HUES6 (cell line): ENCODE data around the gene MT1A.

Experiments
- H3K27ac ChIP-seq: 2 replicates; pipeline ENCODE4 v1.7.0; 2013; ENCODE audit warnings: low read depth, mild to moderate bottlenecking, low read length, inconsistent platforms
- H3K27me3 ChIP-seq: 2 replicates; pipeline ENCODE4 v1.6.1; 2013; ENCODE audit warnings: low read length; ENCODE audit not compliant: control insufficient read depth, insufficient read depth
- H3K36me3 ChIP-seq: 2 replicates; pipeline ENCODE4 v1.6.1; 2013; ENCODE audit warnings: low read length; ENCODE audit not compliant: control insufficient read depth, insufficient read depth
- H3K4me1 ChIP-seq: 2 replicates; pipeline ENCODE4 v1.6.1; 2013; ENCODE audit warnings: low read length; ENCODE audit not compliant: control insufficient read depth, insufficient read depth
- H3K4me3 ChIP-seq: 2 replicates; pipeline ENCODE4 v1.5.1; 2013; ENCODE audit warnings: low read depth, low read length
- H3K9ac ChIP-seq: one replicate; pipeline ENCODE4 v1.6.1; 2013; ENCODE audit warnings: mild to moderate bottlenecking, low read length
- H3K9me3 ChIP-seq: 2 replicates; pipeline ENCODE4 v1.6.1; 2013; ENCODE audit warnings: low read depth, low read length; ENCODE audit not compliant: control insufficient read depth, insufficient read depth

MT1A gene

DNA sequence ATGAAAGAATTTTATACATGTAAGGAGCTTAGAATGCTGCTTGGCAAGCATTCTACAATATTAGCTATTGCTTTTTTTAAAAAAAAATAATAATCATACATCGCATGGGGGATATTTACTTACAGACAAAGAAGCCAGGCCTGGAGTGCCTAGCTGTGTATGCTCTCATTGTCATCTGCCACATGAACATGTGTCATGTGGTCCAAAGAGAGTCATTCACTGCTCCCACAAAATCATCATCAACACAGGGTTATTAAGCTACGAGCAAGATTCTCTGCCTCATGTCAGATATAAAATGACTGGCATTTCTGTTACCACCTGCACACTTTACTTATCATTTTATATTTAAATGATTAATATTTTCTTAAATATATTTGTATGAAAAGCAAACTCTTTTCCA is 14.8 kb upstream of the MT1A start:
- peaks cover 33% of the 10 kb centered on the region for H3K4me1 ChIP-seq
- no peak overlapping the region for H3K4me3 ChIP-seq
- H3K9me3 ChIP-seq, result peaks cover 4% of the 10 kb centered on the region; the same call in 1 of the 2 replicates
- H3K9ac ChIP-seq, result no peak overlapping the region
- peaks cover 76% of the 10 kb centered on the region for H3K27me3 ChIP-seq
- no peaks in the 10 kb centered on the region for H3K36me3 ChIP-seq
- H3K27ac ChIP-seq, result no peak overlapping the region

DNA sequence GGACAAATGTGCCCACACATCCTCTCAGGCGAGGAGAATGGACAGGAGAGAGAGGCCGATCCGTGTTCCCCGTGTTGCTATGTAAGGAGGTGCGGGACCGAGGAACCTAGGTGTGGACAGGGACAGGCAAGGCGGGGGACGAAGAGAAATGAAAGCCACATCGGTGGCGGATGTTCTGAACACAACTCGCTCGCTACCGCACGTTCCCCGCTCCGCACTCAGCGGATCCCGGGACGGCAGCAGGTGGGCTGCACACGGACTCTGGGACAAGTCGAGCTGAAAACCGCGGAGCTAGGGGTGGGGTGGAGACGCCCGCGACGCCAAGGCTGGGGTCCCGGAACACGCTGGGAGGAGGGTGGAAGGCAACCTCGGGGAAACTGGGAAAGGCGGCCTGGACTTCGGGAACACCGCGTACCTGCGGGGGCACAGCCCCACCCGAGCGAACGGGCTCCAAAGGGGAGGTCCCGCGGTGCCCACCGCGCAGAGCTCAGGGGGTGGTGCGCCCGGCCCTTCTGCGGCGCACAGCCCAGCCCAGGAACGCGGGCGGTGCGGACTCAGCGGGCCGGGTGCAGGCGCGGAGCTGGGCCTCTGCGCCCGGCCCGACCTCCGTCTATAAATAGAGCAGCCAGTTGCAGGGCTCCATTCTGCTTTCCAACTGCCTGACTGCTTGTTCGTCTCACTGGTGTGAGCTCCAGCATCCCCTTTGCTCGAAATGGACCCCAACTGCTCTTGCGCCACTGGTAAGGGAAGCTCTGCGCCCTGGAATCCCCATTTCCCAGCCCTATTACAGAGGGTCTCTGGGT is 13.1 kb upstream of the MT1A start, which contains the start of gene MT1E:
MT1E (plus strand) TSS at position 642 of the 803 bp plus-strand sequence; CDS start at position 713, 71 bp downstream.
- H3K27ac ChIP-seq, result no peak within 1 kb of the TSS
- H3K36me3 ChIP-seq, result no peaks in the 10 kb centered on the region
- H3K27me3 ChIP-seq, result peaks cover 76% of the 10 kb centered on the region
- H3K4me1 ChIP-seq, result peaks cover 33% of the 10 kb centered on the region
- H3K4me3 ChIP-seq, result peak within 1 kb of the TSS; percentile 68
- H3K9ac ChIP-seq, result peak within 1 kb of the TSS; percentile 60
- H3K9me3 ChIP-seq, result peaks cover 4% of the 10 kb centered on the region; the same call in 1 of the 2 replicates

DNA sequence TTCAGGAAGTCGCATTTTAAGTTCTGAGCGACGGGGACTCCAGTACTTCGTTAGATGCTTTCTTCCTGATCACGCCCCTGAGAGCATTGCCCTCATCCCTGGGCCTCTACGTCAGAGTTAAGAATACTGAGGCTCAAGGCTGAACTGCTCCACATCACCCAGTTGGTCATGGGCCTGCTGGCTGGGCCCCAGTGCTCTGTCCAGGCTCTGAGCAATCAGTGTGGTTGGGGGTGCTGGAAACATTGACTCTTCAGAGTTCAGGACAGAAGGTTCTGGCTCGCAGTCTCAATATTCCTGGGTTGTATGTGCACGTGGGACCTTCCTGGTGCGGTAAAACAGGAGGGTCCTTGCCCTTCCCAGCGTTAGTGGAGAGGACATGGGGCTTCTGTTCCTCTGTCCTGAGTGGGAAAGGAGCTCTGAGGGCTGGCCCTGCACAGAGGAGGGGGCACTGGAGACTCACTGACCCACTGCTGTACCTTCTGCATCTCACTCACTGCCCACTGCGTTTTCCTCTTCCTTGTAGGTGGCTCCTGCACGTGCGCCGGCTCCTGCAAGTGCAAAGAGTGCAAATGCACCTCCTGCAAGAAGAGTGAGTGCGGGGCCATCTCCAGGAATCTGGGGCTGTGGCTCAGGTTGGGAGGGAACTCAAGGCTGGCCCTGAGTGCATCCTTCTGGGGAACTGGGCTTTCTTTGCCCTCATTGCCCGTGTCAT is 12.4 kb upstream of the MT1A start:
- peaks cover 33% of the 10 kb centered on the region for H3K4me1 ChIP-seq
- H3K36me3 ChIP-seq, result no peaks in the 10 kb centered on the region
- H3K9me3 ChIP-seq, result peaks cover 4% of the 10 kb centered on the region; the same call in 1 of the 2 replicates
- H3K4me3 ChIP-seq, result peak overlapping the region; percentile 68
- peak overlapping the region; percentile 41 for H3K9ac ChIP-seq
- H3K27me3 ChIP-seq, result peaks cover 83% of the 10 kb centered on the region
- H3K27ac ChIP-seq, result no peak overlapping the region

DNA sequence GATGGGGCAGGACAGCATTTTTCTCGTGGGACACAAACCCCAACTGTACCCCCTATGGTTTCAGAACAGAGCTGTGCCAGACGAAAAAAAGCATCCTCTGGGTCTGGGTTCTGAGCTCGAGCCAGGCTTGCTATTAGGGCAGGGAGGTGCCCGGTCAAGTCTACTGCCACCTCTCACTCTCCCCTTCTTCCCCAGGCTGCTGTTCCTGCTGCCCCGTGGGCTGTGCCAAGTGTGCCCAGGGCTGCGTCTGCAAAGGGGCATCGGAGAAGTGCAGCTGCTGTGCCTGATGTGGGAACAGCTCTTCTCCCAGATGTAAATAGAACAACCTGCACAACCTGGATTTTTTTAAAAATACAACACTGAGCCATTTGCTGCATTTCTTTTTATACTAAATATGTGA is 11.8 kb upstream of the MT1A start:
- Histone ChIP-seq H3K27me3 (peaks cover 87% of the 10 kb centered on the region), H3K9ac (no peak overlapping the region), H3K4me3 (peak overlapping the region; percentile 13; the same call in 1 of the 2 replicates), H3K27ac (no peak overlapping the region), H3K9me3 (peaks cover 4% of the 10 kb centered on the region; the same call in 1 of the 2 replicates), H3K36me3 (no peaks in the 10 kb centered on the region), H3K4me1 (peaks cover 27% of the 10 kb centered on the region)

DNA sequence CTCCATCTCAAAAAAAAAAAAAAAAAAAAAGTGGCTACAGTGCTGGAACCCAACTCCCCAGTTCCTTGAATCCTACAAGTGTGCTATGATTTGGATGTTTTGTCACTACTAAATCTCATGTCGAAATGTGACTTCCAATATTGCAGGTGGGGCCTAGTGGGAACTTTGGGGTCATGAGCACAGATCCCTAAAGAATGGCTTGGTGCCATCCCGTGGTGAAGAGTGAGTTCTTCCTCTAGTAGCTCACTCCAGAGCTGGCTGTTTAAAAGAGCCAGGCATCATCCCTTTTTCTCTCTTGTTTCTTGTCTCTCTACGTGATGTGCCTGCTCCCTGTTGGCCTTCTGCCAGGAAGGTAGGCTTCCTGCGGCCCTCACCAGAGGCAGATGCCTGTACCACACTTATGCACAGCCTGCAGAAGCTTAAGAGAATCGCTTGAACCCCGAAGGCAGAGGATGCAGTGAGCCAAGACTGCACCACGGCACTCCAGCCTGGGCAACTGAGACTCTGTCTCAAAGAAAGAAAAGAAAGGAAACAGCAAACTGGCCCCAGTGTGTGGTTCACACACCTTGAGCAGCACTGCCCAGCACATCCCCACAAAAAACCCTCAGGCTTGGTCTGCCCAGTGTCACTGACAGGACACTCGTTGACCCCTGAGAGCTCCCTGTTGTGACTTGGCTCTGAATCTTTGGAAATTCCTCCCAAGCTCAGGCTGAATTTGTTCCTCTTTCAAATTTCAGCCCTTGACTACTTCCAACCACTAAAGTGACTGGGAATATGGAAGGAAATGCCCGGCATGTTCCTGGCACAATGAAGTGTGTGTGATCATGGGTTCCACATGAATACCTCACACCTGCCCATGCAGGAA is 9.7 kb upstream of the MT1A start:
- Histone ChIP-seq H3K27me3 (peaks cover 93% of the 10 kb centered on the region), H3K9ac (no peak overlapping the region), H3K27ac (no peak overlapping the region), H3K36me3 (no peaks in the 10 kb centered on the region), H3K4me1 (peaks cover 26% of the 10 kb centered on the region), H3K9me3 (no peaks in the 10 kb centered on the region), H3K4me3 (no peak overlapping the region)

DNA sequence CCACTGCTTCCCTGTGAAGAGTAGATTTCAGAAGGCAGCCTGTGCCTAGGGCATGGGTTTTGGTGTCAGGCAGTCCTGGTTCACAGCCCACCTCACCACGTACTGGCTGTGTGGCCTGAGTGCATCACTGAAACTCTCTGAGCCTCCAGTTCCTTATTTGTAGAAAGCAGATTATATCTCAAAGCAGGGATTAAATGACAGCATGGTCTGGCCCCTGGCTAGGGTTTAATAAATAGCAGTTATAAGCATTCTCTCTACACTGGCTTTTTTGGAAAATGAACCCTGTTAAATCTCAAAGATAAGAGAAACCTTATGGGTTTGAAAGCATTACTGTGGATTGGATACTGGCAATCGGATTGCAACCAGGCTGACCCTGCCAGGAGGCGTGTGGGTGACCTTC is 8.9 kb upstream of the MT1A start:
- no peak overlapping the region for H3K27ac ChIP-seq
- H3K36me3 ChIP-seq, result no peaks in the 10 kb centered on the region
- H3K9me3 ChIP-seq, result no peaks in the 10 kb centered on the region
- no peak overlapping the region for H3K4me3 ChIP-seq
- H3K4me1 ChIP-seq, result peaks cover 26% of the 10 kb centered on the region
- peaks cover 95% of the 10 kb centered on the region for H3K27me3 ChIP-seq
- no peak overlapping the region for H3K9ac ChIP-seq

DNA sequence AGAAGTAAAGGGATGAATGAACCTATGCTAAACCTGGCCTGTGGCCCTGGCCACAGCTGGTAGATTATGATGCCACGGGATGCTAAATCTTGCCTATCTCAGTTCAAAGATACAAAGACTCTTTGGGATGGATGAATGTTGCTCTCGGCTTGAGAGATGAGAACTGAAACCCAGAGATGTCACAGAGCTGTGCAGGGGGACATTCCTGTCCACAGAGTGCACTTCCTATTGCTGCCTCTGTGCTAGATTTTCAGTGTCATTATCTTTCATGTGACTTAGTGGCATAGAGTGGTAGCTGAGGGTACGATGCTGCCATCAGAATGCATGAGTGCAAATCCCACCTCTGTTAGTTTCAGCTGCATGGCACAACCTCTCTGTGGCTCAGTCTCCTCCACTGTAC is 8.3 kb upstream of the MT1A start:
- Histone ChIP-seq H3K4me1 (peaks cover 23% of the 10 kb centered on the region), H3K9me3 (no peaks in the 10 kb centered on the region), H3K9ac (no peak overlapping the region), H3K27me3 (peaks cover 95% of the 10 kb centered on the region), H3K4me3 (no peak overlapping the region), H3K27ac (no peak overlapping the region), H3K36me3 (no peaks in the 10 kb centered on the region)

DNA sequence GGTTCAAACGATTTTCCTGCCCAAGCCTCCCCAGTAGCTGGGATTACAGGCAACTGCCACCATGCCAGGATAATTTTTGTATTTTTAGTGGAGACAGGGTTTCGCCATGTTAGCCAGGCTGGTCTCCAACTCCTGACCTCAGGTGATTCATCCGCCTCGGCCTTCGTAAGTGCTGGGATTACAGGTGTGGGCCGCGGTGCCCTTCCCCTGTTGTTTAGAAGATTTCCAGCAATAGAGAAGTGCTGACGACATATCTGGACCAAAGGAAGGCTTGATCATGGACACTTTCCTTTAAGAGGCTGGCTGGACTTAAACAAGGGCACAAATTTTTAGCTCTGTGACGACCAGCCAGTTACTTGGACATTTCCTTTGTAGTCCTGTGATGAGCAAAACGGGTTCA is 7.3 kb upstream of the MT1A start:
- Histone ChIP-seq H3K27me3 (peaks cover 95% of the 10 kb centered on the region), H3K9ac (no peak overlapping the region), H3K27ac (no peak overlapping the region), H3K9me3 (no peaks in the 10 kb centered on the region), H3K4me1 (peaks cover 25% of the 10 kb centered on the region), H3K36me3 (no peaks in the 10 kb centered on the region), H3K4me3 (no peak overlapping the region)

DNA sequence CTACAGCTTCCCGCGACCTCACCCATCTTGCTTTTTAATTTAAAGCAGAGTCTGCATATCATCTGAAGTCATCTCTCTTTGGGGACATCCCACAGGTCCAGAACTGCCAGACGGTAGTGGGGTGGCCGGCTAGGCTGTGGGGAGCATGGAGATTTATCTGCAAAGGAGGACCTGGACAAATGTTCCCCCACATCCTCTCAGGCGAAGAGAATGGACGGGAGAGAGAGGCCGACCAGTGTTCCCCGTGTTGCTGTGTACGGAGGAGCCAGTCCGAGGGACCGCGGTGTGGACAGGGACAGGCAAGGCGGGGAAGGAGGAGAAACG is 6.7 kb upstream of the MT1A start:
- H3K27ac ChIP-seq, result no peak overlapping the region
- H3K27me3 ChIP-seq, result peaks cover 95% of the 10 kb centered on the region
- H3K9ac ChIP-seq, result no peak overlapping the region

DNA sequence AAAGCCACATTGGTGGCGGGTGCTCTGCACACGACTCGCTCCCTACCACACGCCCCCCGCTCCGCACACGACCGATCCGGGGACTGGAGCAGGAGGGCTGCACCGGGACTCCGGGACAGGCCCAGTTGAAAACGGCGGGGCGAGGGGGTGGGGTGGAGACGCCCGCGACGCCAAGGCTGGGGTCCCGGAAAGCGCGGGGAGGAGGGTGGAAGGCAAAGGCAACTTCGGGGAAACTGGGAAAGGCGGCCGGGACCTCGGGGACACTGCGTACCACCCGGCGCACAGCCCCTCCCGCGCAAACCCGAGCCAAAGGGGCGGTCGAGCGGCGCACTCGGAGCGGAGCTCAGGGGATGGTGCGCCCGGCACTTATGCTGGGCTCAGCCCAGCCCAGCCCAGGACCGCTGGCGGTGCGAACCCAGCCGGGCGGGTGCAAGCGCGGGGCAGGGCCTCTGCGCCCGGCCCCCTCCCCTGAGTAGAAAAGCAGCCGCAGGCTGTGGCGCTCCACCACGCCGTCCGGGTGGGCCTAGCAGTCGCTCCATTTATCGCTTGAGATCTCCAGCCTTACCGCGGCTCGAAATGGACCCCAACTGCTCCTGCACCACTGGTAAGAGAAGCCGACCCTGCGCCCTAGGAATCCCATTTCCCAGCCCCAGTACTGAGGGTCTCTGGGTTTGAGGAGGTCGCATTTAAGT is 6.2 kb upstream of the MT1A start, which contains the start of gene MT1M:
MT1M (plus strand) TSS at position 504 of the 692 bp plus-strand sequence; CDS start at position 577, 73 bp downstream.
- H3K9ac ChIP-seq, result peak within 1 kb of the TSS; percentile 73
- no peak within 1 kb of the TSS for H3K27ac ChIP-seq
- no peaks in the 10 kb centered on the region for H3K36me3 ChIP-seq
- peaks cover 15% of the 10 kb centered on the region for H3K4me1 ChIP-seq
- H3K4me3 ChIP-seq, result peak within 1 kb of the TSS; percentile 60
- peaks cover 95% of the 10 kb centered on the region for H3K27me3 ChIP-seq
- H3K9me3 ChIP-seq, result no peaks in the 10 kb centered on the region

More for the DNA sequence above, 6.7 kb upstream of the MT1A start:
- no peaks in the 10 kb centered on the region for H3K36me3 ChIP-seq
- peak overlapping the region; percentile 60 for H3K4me3 ChIP-seq
- H3K4me1 ChIP-seq, result peaks cover 20% of the 10 kb centered on the region
- no peaks in the 10 kb centered on the region for H3K9me3 ChIP-seq
